ENCODE results near the gene WDR4.

The WDR4 gene

GRCh38 chr21:42900446-42900845 is 21.1 kb upstream of the WDR4 start:
- Histone ChIP-seq H3K4me2 (ENCODE audit: low read length) (no peak overlapping the region), H4K20me1 (ENCODE audit: insufficient read depth, low read length) (no peaks in the 10 kb centered on the region), H3K27me3 (ENCODE audit: insufficient read depth, low read length) (no peaks in the 10 kb centered on the region), H3K79me2 (ENCODE audit: insufficient read depth, low read length) (no peaks in the 10 kb centered on the region; the same call in 1 of the 2 replicates), H3K4me1 (ENCODE audit: insufficient read depth, low read length, severe bottlenecking) (no peaks in the 10 kb centered on the region), H3K9me3 (ENCODE audit: low read length) (no peaks in the 10 kb centered on the region), H3K9me2 (ENCODE audit: low read depth, low read length) (no peaks in the 10 kb centered on the region), H2AFZ (ENCODE audit: low read length) (no peak overlapping the region), H3K9ac (ENCODE audit: low read length) (no peak overlapping the region), H3F3A (ENCODE audit: insufficient read depth, low read length) (no peaks in the 10 kb centered on the region), H3K27ac (ENCODE audit: low read depth, low read length, poor library complexity, severe bottlenecking) (no peak overlapping the region), H3K4me3 (ENCODE audit: low read depth, low read length, poor library complexity, severe bottlenecking) (no peak overlapping the region), H3K36me3 (ENCODE audit: insufficient read depth, low read length) (peaks cover 64% of the 10 kb centered on the region)
- no peak for TF ChIP-seq CTCF (IDR thresholded peaks at IDR 0.05; ENCODE audit: low read length)
- TF ChIP-seq EZH2 (IDR thresholded peaks at IDR 0.05; ENCODE audit: borderline replicate concordance, low read length) = no peak

- peak within 1 kb of the TSS; percentile 75 for H3K27ac ChIP-seq (ENCODE audit: low read depth, low read length, poor library complexity, severe bottlenecking)
Observed at GRCh38 chr21:42892931-42893755, 13.8 kb upstream of the WDR4 start, which contains the start of gene NDUFV3. NDUFV3 (plus strand) TSS chr21:42893309; CDS start chr21:42893334, 25 bp downstream.

DNA sequence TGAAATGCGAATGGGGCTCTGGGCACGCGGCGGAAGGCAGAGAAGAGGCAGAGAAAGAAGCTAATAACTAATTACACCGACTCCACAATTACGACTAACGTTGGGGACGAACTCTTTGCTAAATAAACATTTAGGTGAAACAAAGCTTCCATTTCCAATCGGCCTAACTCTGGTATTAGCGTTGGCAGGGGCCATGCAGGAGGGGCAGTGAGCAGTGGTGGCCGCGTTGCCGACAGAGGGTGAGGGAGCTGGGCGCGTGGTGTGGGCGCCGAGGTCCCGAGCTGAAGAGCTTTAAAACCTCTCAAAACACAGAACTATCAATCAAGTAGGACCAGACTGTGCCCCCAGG is 13.2 kb upstream of the WDR4 start:
- peaks cover 22% of the 10 kb centered on the region for H3K4me1 ChIP-seq (ENCODE audit: insufficient read depth, low read length, severe bottlenecking)
- no peaks in the 10 kb centered on the region for H3F3A ChIP-seq (ENCODE audit: insufficient read depth, low read length)
- 0 out of 2 replicates have a peak overlapping the region, but pooled peaks have one; percentile 29 for H2AFZ ChIP-seq (ENCODE audit: low read length)
- H3K9me3 ChIP-seq (ENCODE audit: low read length) = no peaks in the 10 kb centered on the region
- no peaks in the 10 kb centered on the region; the same call in 1 of the 2 replicates for H3K79me2 ChIP-seq (ENCODE audit: insufficient read depth, low read length)
- H3K4me3 ChIP-seq (ENCODE audit: low read depth, low read length, poor library complexity, severe bottlenecking) = peak overlapping the region; percentile 93
- peaks cover 5% of the 10 kb centered on the region for H3K36me3 ChIP-seq (ENCODE audit: insufficient read depth, low read length)
- no peaks in the 10 kb centered on the region for H3K27me3 ChIP-seq (ENCODE audit: insufficient read depth, low read length)
- TF ChIP-seq EZH2 (IDR thresholded peaks at IDR 0.05; ENCODE audit: borderline replicate concordance, low read length) (no peak), CTCF (IDR thresholded peaks at IDR 0.05; ENCODE audit: low read length) (no peak)
- peak overlapping the region; percentile 75 for H3K27ac ChIP-seq (ENCODE audit: low read depth, low read length, poor library complexity, severe bottlenecking)
- H4K20me1 ChIP-seq (ENCODE audit: insufficient read depth, low read length) = no peaks in the 10 kb centered on the region
- peak overlapping the region; percentile 82 for H3K9ac ChIP-seq (ENCODE audit: low read length)
- H3K9me2 ChIP-seq (ENCODE audit: low read depth, low read length) = no peaks in the 10 kb centered on the region
- H3K4me2 ChIP-seq (ENCODE audit: low read length) = peak overlapping the region; percentile 98

More at GRCh38 chr21:42892931-42893755, 13.8 kb upstream of the WDR4 start, which contains the start of gene NDUFV3:
- H3K4me1 ChIP-seq (ENCODE audit: insufficient read depth, low read length, severe bottlenecking) = peaks cover 22% of the 10 kb centered on the region
- no peaks in the 10 kb centered on the region for H3K9me2 ChIP-seq (ENCODE audit: low read depth, low read length)
- no peaks in the 10 kb centered on the region for H3K27me3 ChIP-seq (ENCODE audit: insufficient read depth, low read length)
- no peaks in the 10 kb centered on the region for H4K20me1 ChIP-seq (ENCODE audit: insufficient read depth, low read length)
- no peaks in the 10 kb centered on the region for H3F3A ChIP-seq (ENCODE audit: insufficient read depth, low read length)
- peak within 1 kb of the TSS; percentile 98 for H3K4me2 ChIP-seq (ENCODE audit: low read length)
- H3K9me3 ChIP-seq (ENCODE audit: low read length) = no peaks in the 10 kb centered on the region
- H3K4me3 ChIP-seq (ENCODE audit: low read depth, low read length, poor library complexity, severe bottlenecking) = peak within 1 kb of the TSS; percentile 93
- H3K9ac ChIP-seq (ENCODE audit: low read length) = peak within 1 kb of the TSS; percentile 85
- 0 out of 2 replicates have a peak within 1 kb of the TSS, but pooled peaks have one; percentile 29 for H2AFZ ChIP-seq (ENCODE audit: low read length)
- H3K79me2 ChIP-seq (ENCODE audit: insufficient read depth, low read length) = no peaks in the 10 kb centered on the region; the same call in 1 of the 2 replicates
- TF ChIP-seq EZH2 (IDR thresholded peaks at IDR 0.05; ENCODE audit: borderline replicate concordance, low read length) (no peak), CTCF (IDR thresholded peaks at IDR 0.05; ENCODE audit: low read length) (no peak)
- peaks cover 11% of the 10 kb centered on the region for H3K36me3 ChIP-seq (ENCODE audit: insufficient read depth, low read length)
